Stimulated activated CD8-positive, alpha-beta memory T cell treated with anti-CD3 and anti-CD28 coated beads, Interleukin-12 subunit alpha, Interleukin-12 subunit beta, amount 100 ng/mL, for 24 hours (primary cell): ENCODE data around the gene MTF1.

Experiments used
- DNase-seq: peaks from one replicate; pipeline ENCODE4 v3.0.0-alpha.2; 2020; ENCODE audit errors: extremely low read depth

Gene MTF1

GRCh38 chr1:37831109-37831508, 28.3 kb downstream of the MTF1 start:
- no peak for DNase-seq

- no peak for DNase-seq
Measured at GRCh38 chr1:37828410-37829074, 30.9 kb downstream of the MTF1 start.

- DNase-seq: no peak
Measured at GRCh38 chr1:37825506-37825905, 33.9 kb downstream of the MTF1 start.

GRCh38 chr1:37824001-37824400, 35.4 kb downstream of the MTF1 start:
- no peak for DNase-seq

- no peak for DNase-seq
Measured at GRCh38 chr1:37822906-37823815, 36.2 kb downstream of the MTF1 start.

- no peak for DNase-seq
Measured at GRCh38 chr1:37821481-37821880, 37.9 kb downstream of the MTF1 start.

- DNase-seq: no peak
Measured at GRCh38 chr1:37817481-37817880, 41.9 kb downstream of the MTF1 start.

GRCh38 chr1:37814252-37814651, 45.1 kb downstream of the MTF1 start:
- no peak for DNase-seq

GRCh38 chr1:37813529-37814145, 45.8 kb downstream of the MTF1 start:
- DNase-seq: no peak

- DNase-seq: no peak
Measured at GRCh38 chr1:37811027-37811655, 48.3 kb downstream of the MTF1 start.

GRCh38 chr1:37809942-37810341, 49.5 kb downstream of the MTF1 start:
- DNase-seq: no peak

- no peak for DNase-seq
Measured at GRCh38 chr1:37808369-37809319, 50.7 kb downstream of the MTF1 start.

GRCh38 chr1:37807555-37808368, 51.6 kb downstream of the MTF1 start, which contains the start of the genes C1orf122 and YRDC:
C1orf122 (plus strand) TSS chr1:37807790; CDS start chr1:37808405, 615 bp downstream.
YRDC (minus strand) TSS chr1:37808208; CDS start chr1:37808180, 28 bp downstream.
- DNase-seq: peak; percentile 87

GRCh38 chr1:37807220-37807554, 52.2 kb downstream of the MTF1 start:
- DNase-seq: no peak

- DNase-seq: no peak
Measured at GRCh38 chr1:37802439-37802838, 57.0 kb downstream of the MTF1 start.

GRCh38 chr1:37797750-37798345, 61.5 kb downstream of the MTF1 start:
- DNase-seq: no peak

- no peak for DNase-seq
Measured at GRCh38 chr1:37795340-37796125, 63.9 kb downstream of the MTF1 start.

GRCh38 chr1:37794372-37795339, 64.7 kb downstream of the MTF1 start:
- no peak for DNase-seq
